Activated CD4-positive, alpha-beta T cell treated with anti-CD3 and anti-CD28 coated beads for 36 hours (primary cell): ENCODE data around the gene SORCS1. TPM values are rescaled to one million over a fixed set of nuclear protein-coding genes. Genes with fewer than 3 reads are reported as not detected.

ENCODE experiments used
- ATAC-seq: fragments of 200-7000 bp; cut with Tn5 transposase; one replicate; pipeline ENCODE4 v1.10.0; 2021; ENCODE audit warnings: mild to moderate bottlenecking, moderate library complexity
- CTCF ChIA-PET: fragments of 350-600 bp; sonication (Branson Sonifier 250); formaldehyde crosslinking; loops from one replicate; lab custom pipeline; 2021; ENCODE audit warnings: antibody characterized with exemption; lab: Charles Lee
- POLR2A ChIA-PET: fragments of 350-600 bp; sonication (Branson Sonifier 250); formaldehyde crosslinking; loops from one replicate; lab custom pipeline; 2021; ENCODE audit warnings: antibody characterized with exemption, inconsistent platforms; lab: Charles Lee
- DNase-seq: peaks from one replicate; pipeline ENCODE4 v3.0.0-alpha.2; 2020
- H3K27ac Mint-ChIP-seq: one replicate; pipeline ENCODE4 v1.8.0; 2021; ENCODE audit warnings: mixed read lengths
- H3K27me3 Mint-ChIP-seq: one replicate; pipeline ENCODE4 v1.8.0; 2021; ENCODE audit warnings: mixed read lengths
- H3K36me3 Mint-ChIP-seq: one replicate; pipeline ENCODE4 v1.8.0; 2021; ENCODE audit warnings: low read depth, mixed read lengths
- H3K4me1 Mint-ChIP-seq: one replicate; pipeline ENCODE4 v1.8.0; 2021; ENCODE audit warnings: mixed read lengths
- H3K4me3 Mint-ChIP-seq: one replicate; pipeline ENCODE4 v1.8.0; 2021; ENCODE audit warnings: mild to moderate bottlenecking, moderate library complexity, mixed read lengths
- H3K9me3 Mint-ChIP-seq: one replicate; pipeline ENCODE4 v1.8.0; 2021; ENCODE audit warnings: low read depth, mixed read lengths
- intact Hi-C, 2 experiments: fragments of 100-400 bp; cut with DNase I in 1 of 2; cut with micrococcal nuclease in 1 of 2; formaldehyde crosslinking; loops; one replicate each; pipeline versions ENCODE4 v1.14.2 to v1.15.1; 2022 to 2024; cut with DNase I, micrococcal nuclease
- total RNA-seq, 2 experiments: library from RNA; stranded (reverse); gene quantifications; one replicate each; pipeline ENCODE4 v1.2.3, GENCODE V29; 2021

The SORCS1 gene
- total RNA-seq, 2 experiments from 2014 or later = not detected

- intact Hi-C loops = no loop called here
- Mint-ChIP-seq H3K27ac (no peak overlapping the region), H3K4me1 (no peaks in the 10 kb centered on the region), H3K9me3 (peaks cover 2% of the 10 kb centered on the region), H3K4me3 (no peak overlapping the region), H3K36me3 (no peaks in the 10 kb centered on the region), H3K27me3 (no peaks in the 10 kb centered on the region)
- DNase-seq (no peak), ATAC-seq (no peak)
- CTCF ChIA-PET = no interaction called here
- POLR2A ChIA-PET = no interaction called here
These were observed 502.8 kb downstream of the SORCS1 start for GRCh38 chr10:106661767-106662140.

- H3K4me1 Mint-ChIP-seq = no peaks in the 10 kb centered on the region
- H3K4me3 Mint-ChIP-seq = no peak overlapping the region
- H3K9me3 Mint-ChIP-seq = peaks cover 2% of the 10 kb centered on the region
- ATAC-seq (no peak), DNase-seq (no peak)
- no peak overlapping the region for H3K27ac Mint-ChIP-seq
- H3K36me3 Mint-ChIP-seq = no peaks in the 10 kb centered on the region
- no peaks in the 10 kb centered on the region for H3K27me3 Mint-ChIP-seq
- ChIA-PET CTCF (no interaction called here), POLR2A (no interaction called here)
- intact Hi-C loops = no loop called here
These were observed 503.3 kb downstream of the SORCS1 start for GRCh38 chr10:106661133-106661766.

GRCh38 chr10:106660550-106660949 lies 504.0 kb downstream of the SORCS1 start:
- ChIA-PET CTCF (no interaction called here), POLR2A (no interaction called here)
- H3K4me3 Mint-ChIP-seq = no peak overlapping the region
- H3K36me3 Mint-ChIP-seq = no peaks in the 10 kb centered on the region
- H3K4me1 Mint-ChIP-seq = no peaks in the 10 kb centered on the region
- DNase-seq = no peak
- intact Hi-C loops = no loop called here
- peaks cover 2% of the 10 kb centered on the region for H3K9me3 Mint-ChIP-seq
- no peak overlapping the region for H3K27ac Mint-ChIP-seq
- no peak for ATAC-seq
- H3K27me3 Mint-ChIP-seq = no peaks in the 10 kb centered on the region

- Mint-ChIP-seq H3K4me3 (no peak overlapping the region), H3K36me3 (no peaks in the 10 kb centered on the region), H3K27me3 (no peaks in the 10 kb centered on the region), H3K27ac (no peak overlapping the region), H3K9me3 (no peaks in the 10 kb centered on the region), H3K4me1 (no peaks in the 10 kb centered on the region)
- intact Hi-C loops = no loop called here
- ChIA-PET POLR2A (no interaction called here), CTCF (no interaction called here)
- no peak for ATAC-seq
- no peak for DNase-seq
These were observed 508.9 kb downstream of the SORCS1 start for GRCh38 chr10:106655636-106656035.

- DNase-seq (no peak), ATAC-seq (no peak)
- ChIA-PET POLR2A (no interaction called here), CTCF (no interaction called here)
- Mint-ChIP-seq H3K36me3 (no peaks in the 10 kb centered on the region), H3K27me3 (no peaks in the 10 kb centered on the region), H3K4me3 (no peak overlapping the region), H3K27ac (no peak overlapping the region), H3K9me3 (no peaks in the 10 kb centered on the region), H3K4me1 (no peaks in the 10 kb centered on the region)
- intact Hi-C loops = no loop called here
These were observed 509.3 kb downstream of the SORCS1 start for GRCh38 chr10:106655165-106655564.

GRCh38 chr10:106652279-106652678 lies 512.2 kb downstream of the SORCS1 start:
- ATAC-seq (no peak), DNase-seq (peak; percentile 8)
- no peaks in the 10 kb centered on the region for H3K36me3 Mint-ChIP-seq
- no peaks in the 10 kb centered on the region for H3K9me3 Mint-ChIP-seq
- no peak overlapping the region for H3K4me3 Mint-ChIP-seq
- POLR2A ChIA-PET = no interaction called here
- no peaks in the 10 kb centered on the region for H3K4me1 Mint-ChIP-seq
- intact Hi-C loops = no loop called here
- H3K27ac Mint-ChIP-seq = no peak overlapping the region
- no peaks in the 10 kb centered on the region for H3K27me3 Mint-ChIP-seq
- CTCF ChIA-PET = no interaction called here

- ATAC-seq (no peak), DNase-seq (no peak)
- Mint-ChIP-seq H3K9me3 (no peaks in the 10 kb centered on the region), H3K27me3 (no peaks in the 10 kb centered on the region), H3K4me1 (no peaks in the 10 kb centered on the region), H3K27ac (no peak overlapping the region), H3K36me3 (no peaks in the 10 kb centered on the region), H3K4me3 (no peak overlapping the region)
- intact Hi-C loops = no loop called here
- ChIA-PET CTCF (no interaction called here), POLR2A (no interaction called here)
These were observed 515.7 kb downstream of the SORCS1 start for GRCh38 chr10:106648534-106649481.

- Mint-ChIP-seq H3K27me3 (no peaks in the 10 kb centered on the region), H3K36me3 (no peaks in the 10 kb centered on the region), H3K4me3 (no peak overlapping the region), H3K9me3 (no peaks in the 10 kb centered on the region), H3K4me1 (no peaks in the 10 kb centered on the region), H3K27ac (no peak overlapping the region)
- no peak for DNase-seq
- no peak for ATAC-seq
- CTCF ChIA-PET = no interaction called here
- intact Hi-C loops = no loop called here
- POLR2A ChIA-PET = no interaction called here
These were observed 521.0 kb downstream of the SORCS1 start for GRCh38 chr10:106643473-106643872.

- no peak overlapping the region for H3K4me3 Mint-ChIP-seq
- DNase-seq (no peak), ATAC-seq (no peak)
- H3K9me3 Mint-ChIP-seq = no peaks in the 10 kb centered on the region
- no peak overlapping the region for H3K27ac Mint-ChIP-seq
- CTCF ChIA-PET = interaction anchor here (0.6 kb wide), 1 partner anchor 454 kb away, joined by 3 read pairs; no protein-coding TSS in a partner anchor
- POLR2A ChIA-PET = no interaction called here
- H3K36me3 Mint-ChIP-seq = no peaks in the 10 kb centered on the region
- no peaks in the 10 kb centered on the region for H3K4me1 Mint-ChIP-seq
- intact Hi-C loops = no loop called here
- no peaks in the 10 kb centered on the region for H3K27me3 Mint-ChIP-seq
These were observed 526.6 kb downstream of the SORCS1 start for GRCh38 chr10:106637873-106638272.

GRCh38 chr10:106636766-106637491 lies 527.6 kb downstream of the SORCS1 start:
- ChIA-PET POLR2A (no interaction called here), CTCF (no interaction called here)
- Mint-ChIP-seq H3K27me3 (no peaks in the 10 kb centered on the region), H3K4me3 (no peak overlapping the region), H3K4me1 (no peaks in the 10 kb centered on the region), H3K36me3 (no peaks in the 10 kb centered on the region), H3K27ac (no peak overlapping the region), H3K9me3 (peaks cover 3% of the 10 kb centered on the region)
- DNase-seq = no peak
- intact Hi-C loops = no loop called here
- ATAC-seq = no peak

GRCh38 chr10:106635947-106636346 lies 528.6 kb downstream of the SORCS1 start:
- POLR2A ChIA-PET = no interaction called here
- no peaks in the 10 kb centered on the region for H3K36me3 Mint-ChIP-seq
- CTCF ChIA-PET = no interaction called here

More at GRCh38 chr10:106635947-106636346, 528.6 kb downstream of the SORCS1 start:
- Mint-ChIP-seq H3K27me3 (no peaks in the 10 kb centered on the region), H3K4me1 (no peaks in the 10 kb centered on the region), H3K4me3 (no peak overlapping the region), H3K9me3 (peaks cover 3% of the 10 kb centered on the region), H3K27ac (no peak overlapping the region)
- ATAC-seq (no peak), DNase-seq (no peak)
- intact Hi-C loops = no loop called here
